Gastrocnemius medialis (tissue), 4 donors: ENCODE measurements around the gene ADGRB3. TPM values are rescaled to one million over a fixed set of nuclear protein-coding genes. Genes with fewer than 3 reads are reported as not detected.

ENCODE experiments used
- ATAC-seq, 2 donors: fragments of 150-250 bp; one replicate each; pipeline ENCODE4 v1.9.1; 2016
- DNase-seq, 2 donors: peaks; one replicate each; pipeline ENCODE4 v3.0.0-alpha.2; 2019
- H3K27ac ChIP-seq, 4 donors: fragments of 200-600 bp; sonication (generic); 1 replicate in 1 of 4; 2 replicates in 3 of 4; pipeline ENCODE4 v1.5.1; 2016 to 2018; ENCODE audit warnings: mild to moderate bottlenecking in 2 of 4, moderate library complexity in 1 of 4
- H3K27me3 ChIP-seq, 3 donors: fragments of 200-600 bp; sonication (generic) in 2 of 3; 1 replicate in 1 of 3; 2 replicates in 2 of 3; pipeline versions ENCODE4 v1.5.1 to v1.6.0; 2016 to 2019; ENCODE audit warnings: mild to moderate bottlenecking in 1 of 3, moderate library complexity in 1 of 3
- H3K36me3 ChIP-seq, 2 donors: fragments of 200-600 bp; sonication (generic) in 1 of 2; one replicate each; pipeline ENCODE4 v1.5.1; 2017 to 2018
- H3K4me1 ChIP-seq, 2 donors: fragments of 200-600 bp; sonication (generic) in 1 of 2; one replicate each; pipeline ENCODE4 v1.5.1; 2016 to 2017; ENCODE audit warnings: mild to moderate bottlenecking in 2 of 2
- H3K4me3 ChIP-seq, 4 donors: fragments of 200-600 bp; sonication (generic) in 3 of 4; 1 replicate in 1 of 4; 2 replicates in 3 of 4; pipeline ENCODE4 v1.5.1; 2016 to 2019; ENCODE audit warnings: mild to moderate bottlenecking in 2 of 4
- H3K9me3 ChIP-seq, 3 donors: fragments of 200-600 bp; sonication (generic) in 2 of 3; 1 replicate in 1 of 3; 2 replicates in 2 of 3; pipeline ENCODE4 v1.5.1; 2016 to 2019
- CTCF ChIP-seq, 5 experiments: fragments of 450-650 bp in 3 of 5; fragments of 200-600 bp in 2 of 5; sonication (generic) in 2 of 5; IDR thresholded peaks in 4 of 5; conservative IDR thresholded peaks in 1 of 5; 1 replicate in 4 of 5; 2 replicates in 1 of 5; pipeline ENCODE4 v1.5.1; 2016 to 2019; ENCODE audit warnings: antibody characterized with exemption in 5 of 5, mild to moderate bottlenecking in 3 of 5, moderate library complexity in 3 of 5
- POLR2A ChIP-seq, 2 donors: fragments of 450-650 bp; IDR thresholded peaks; one replicate each; pipeline ENCODE4 v1.6.1; 2017; ENCODE audit warnings: antibody characterized with exemption in 2 of 2, mild to moderate bottlenecking in 2 of 2, moderate library complexity in 2 of 2
- in situ Hi-C, 4 donors: fragments of 200-750 bp; cut with MboI; loops; one replicate each; pipeline versions ENCODE4 v1.15.0 to v1.8.0; 2017; ENCODE audit warnings: low sequenced_read_pairs in 4 of 4
- intact Hi-C: fragments of 100-400 bp; cut with DNase I; formaldehyde crosslinking; loops from one replicate; pipeline ENCODE4 v1.15.1; 2023; ENCODE audit warnings: low total_unique reads
- total RNA-seq, 4 donors: library from RNA; depleted of rRNA; stranded (reverse); fragments of >200 nt; gene quantifications; one replicate each; pipeline versions ENCODE4 v1.1.0 to v1.2.3, GENCODE V29; 2016

Gene ADGRB3
- total RNA-seq, 4 donors from 2014 or later = 0.56 to 0.58 (median 0.58) TPM; not detected in 1

DNA sequence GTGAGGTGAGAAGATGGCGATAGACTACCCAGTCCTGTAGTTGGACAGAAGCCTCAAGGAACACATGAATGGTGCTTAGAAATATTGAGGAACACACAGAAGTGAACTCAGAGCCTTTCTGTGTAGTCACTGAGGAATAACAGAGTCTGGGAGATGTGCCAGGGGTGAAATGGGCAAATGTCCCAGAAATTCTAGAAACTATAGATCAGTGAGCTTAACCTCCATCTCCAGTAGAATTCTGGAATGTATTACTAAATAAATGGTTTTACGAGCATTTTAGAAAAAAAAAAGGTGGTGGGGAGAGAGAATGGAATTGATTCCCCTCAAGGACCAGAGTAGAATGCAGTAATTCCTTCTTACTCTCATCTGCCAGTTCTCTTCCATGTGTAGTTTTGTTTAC is 781.7 kb downstream of the ADGRB3 start:
- H3K27me3 ChIP-seq = no peaks in the 10 kb centered on the region
- H3K36me3 ChIP-seq = no peaks in the 10 kb centered on the region
- in situ Hi-C loops = no loop called here
- no peak overlapping the region for H3K27ac ChIP-seq
- no peaks in the 10 kb centered on the region for H3K4me1 ChIP-seq
- no peak for ATAC-seq
- DNase-seq = no peak
- no peaks in the 10 kb centered on the region for H3K9me3 ChIP-seq
- TF ChIP-seq CTCF (IDR thresholded peaks at IDR 0.05 in 4 of 5, conservative IDR thresholded peaks at IDR 0.05 in 1 of 5) = no peak
- TF ChIP-seq POLR2A (IDR thresholded peaks at IDR 0.05) = no peak
- H3K4me3 ChIP-seq = no peak overlapping the region
- intact Hi-C loops = no loop called here

- no peak for TF ChIP-seq POLR2A (IDR thresholded peaks at IDR 0.05)
- no peak for TF ChIP-seq CTCF (IDR thresholded peaks at IDR 0.05 in 4 of 5, conservative IDR thresholded peaks at IDR 0.05 in 1 of 5)
- in situ Hi-C loops (no loop called here), intact Hi-C loops (no loop called here)
- Histone ChIP-seq H3K27ac (no peak overlapping the region), H3K36me3 (no peaks in the 10 kb centered on the region), H3K4me3 (no peak overlapping the region), H3K4me1 (no peaks in the 10 kb centered on the region), H3K27me3 (no peaks in the 10 kb centered on the region), H3K9me3 (no peaks in the 10 kb centered on the region)
- no peak for ATAC-seq
- DNase-seq = no peak
Measured at GRCh38 chr6:69421269-69421668, 786.2 kb downstream of the ADGRB3 start.

GRCh38 chr6:69422020-69422419 is 786.9 kb downstream of the ADGRB3 start:
- in situ Hi-C loops = no loop called here

GRCh38 chr6:69422475-69422874 is 787.4 kb downstream of the ADGRB3 start:
- no peak for ATAC-seq
- TF ChIP-seq POLR2A (IDR thresholded peaks at IDR 0.05) (no peak), CTCF (IDR thresholded peaks at IDR 0.05 in 4 of 5, conservative IDR thresholded peaks at IDR 0.05 in 1 of 5) (no peak)
- no peaks in the 10 kb centered on the region for H3K27me3 ChIP-seq
- intact Hi-C loops = no loop called here
- H3K36me3 ChIP-seq = no peaks in the 10 kb centered on the region
- no peak overlapping the region for H3K27ac ChIP-seq
- in situ Hi-C loops = no loop called here
- H3K4me3 ChIP-seq = no peak overlapping the region
- no peaks in the 10 kb centered on the region for H3K4me1 ChIP-seq
- no peak for DNase-seq
- no peaks in the 10 kb centered on the region for H3K9me3 ChIP-seq

More at GRCh38 chr6:69422020-69422419, 786.9 kb downstream of the ADGRB3 start:
- DNase-seq (no peak), ATAC-seq (no peak)
- no peak for TF ChIP-seq POLR2A (IDR thresholded peaks at IDR 0.05)
- TF ChIP-seq CTCF (IDR thresholded peaks at IDR 0.05 in 4 of 5, conservative IDR thresholded peaks at IDR 0.05 in 1 of 5) = no peak
- Histone ChIP-seq H3K9me3 (no peaks in the 10 kb centered on the region), H3K4me1 (no peaks in the 10 kb centered on the region), H3K27me3 (no peaks in the 10 kb centered on the region), H3K4me3 (no peak overlapping the region), H3K27ac (no peak overlapping the region), H3K36me3 (no peaks in the 10 kb centered on the region)
- intact Hi-C loops = no loop called here

DNA sequence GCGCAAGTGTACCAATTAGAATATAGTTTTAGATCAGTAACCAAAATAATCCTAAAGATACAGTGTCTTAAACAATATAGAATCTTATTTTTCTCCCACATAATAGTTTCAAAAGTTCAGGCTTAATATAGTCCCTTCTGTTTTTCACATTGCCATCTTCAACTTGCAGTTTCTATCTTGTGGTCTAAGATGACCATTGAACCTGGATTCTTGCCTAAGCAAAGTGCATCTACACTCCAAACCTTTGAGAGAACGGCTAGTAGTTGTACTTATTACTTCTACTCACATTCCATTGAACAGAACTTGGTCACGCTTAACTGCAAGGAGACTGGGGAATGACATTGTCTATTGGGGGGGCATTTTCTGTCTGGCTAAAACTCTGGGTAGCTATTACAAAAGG is 788.7 kb downstream of the ADGRB3 start:
- no peaks in the 10 kb centered on the region for H3K9me3 ChIP-seq
- H3K4me1 ChIP-seq = no peaks in the 10 kb centered on the region
- H3K36me3 ChIP-seq = no peaks in the 10 kb centered on the region
- intact Hi-C loops = no loop called here
- no peak overlapping the region for H3K27ac ChIP-seq
- H3K4me3 ChIP-seq = no peak overlapping the region
- no peak for ATAC-seq
- in situ Hi-C loops = no loop called here
- TF ChIP-seq POLR2A (IDR thresholded peaks at IDR 0.05) = no peak
- no peak for TF ChIP-seq CTCF (IDR thresholded peaks at IDR 0.05 in 4 of 5, conservative IDR thresholded peaks at IDR 0.05 in 1 of 5)
- H3K27me3 ChIP-seq = no peaks in the 10 kb centered on the region
- DNase-seq = no peak
